Activated naive CD4-positive, alpha-beta T cell treated with Interleukin-2 at 50 U/mL for 16 hours (primary cell): ENCODE measurements around the gene MMP24OS.
"Not testable (repeated sequence)": the region's sequence is repeated elsewhere in the genome, so short reads cannot be mapped to it uniquely, and the experiment has no call there.

Experiments used
- DNase-seq: peaks from one replicate; pipeline ENCODE4 v3.0.0-alpha.2; 2020

MMP24OS gene

DNA sequence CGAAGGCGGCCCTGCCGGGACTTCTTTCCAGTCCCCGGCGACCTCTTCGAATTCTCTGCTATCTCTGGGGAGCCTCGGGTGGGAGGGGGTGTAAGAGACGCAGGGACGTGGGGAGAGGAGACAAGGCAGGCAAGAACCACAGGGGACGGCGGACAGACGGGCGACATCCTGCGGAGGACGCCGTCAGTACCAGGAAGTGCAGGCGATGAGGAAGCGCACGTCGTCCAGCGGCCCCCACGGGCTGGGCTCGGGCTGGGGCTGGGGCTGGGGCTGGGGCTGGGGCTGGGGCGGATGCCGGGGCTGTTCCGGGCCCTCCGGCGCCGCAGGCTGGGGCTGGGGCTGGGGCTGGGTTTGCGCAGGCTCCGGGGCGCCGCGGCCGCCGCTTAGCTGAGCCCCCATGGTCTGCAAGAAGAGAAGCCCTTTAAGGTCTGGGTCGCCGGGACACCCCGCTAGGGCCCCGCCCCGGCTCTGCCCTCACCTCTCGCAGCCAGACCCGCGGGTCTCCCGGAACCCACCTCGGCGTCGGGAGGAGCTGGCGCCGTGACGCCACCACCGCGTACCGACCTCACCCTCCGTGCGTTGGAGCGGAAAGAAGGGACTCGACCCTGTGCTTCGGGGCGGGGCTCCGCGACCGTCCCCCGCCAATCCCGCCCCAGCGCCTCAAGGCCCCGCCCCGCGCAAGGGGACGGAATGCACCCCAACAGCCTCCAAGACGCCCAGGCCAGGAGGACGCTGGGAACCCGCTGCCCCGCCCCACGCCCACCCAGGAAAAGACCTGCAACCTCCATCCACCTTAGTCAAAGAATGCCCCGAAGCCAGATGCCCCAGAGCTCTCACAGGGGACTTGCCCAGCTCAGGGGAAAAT lies at the start of gene MMP24OS:
MMP24OS (minus strand) TSS at position 592 of the 865 bp plus-strand sequence; CDS start at position 399, 193 bp downstream.
- DNase-seq = peak; percentile 87

DNA sequence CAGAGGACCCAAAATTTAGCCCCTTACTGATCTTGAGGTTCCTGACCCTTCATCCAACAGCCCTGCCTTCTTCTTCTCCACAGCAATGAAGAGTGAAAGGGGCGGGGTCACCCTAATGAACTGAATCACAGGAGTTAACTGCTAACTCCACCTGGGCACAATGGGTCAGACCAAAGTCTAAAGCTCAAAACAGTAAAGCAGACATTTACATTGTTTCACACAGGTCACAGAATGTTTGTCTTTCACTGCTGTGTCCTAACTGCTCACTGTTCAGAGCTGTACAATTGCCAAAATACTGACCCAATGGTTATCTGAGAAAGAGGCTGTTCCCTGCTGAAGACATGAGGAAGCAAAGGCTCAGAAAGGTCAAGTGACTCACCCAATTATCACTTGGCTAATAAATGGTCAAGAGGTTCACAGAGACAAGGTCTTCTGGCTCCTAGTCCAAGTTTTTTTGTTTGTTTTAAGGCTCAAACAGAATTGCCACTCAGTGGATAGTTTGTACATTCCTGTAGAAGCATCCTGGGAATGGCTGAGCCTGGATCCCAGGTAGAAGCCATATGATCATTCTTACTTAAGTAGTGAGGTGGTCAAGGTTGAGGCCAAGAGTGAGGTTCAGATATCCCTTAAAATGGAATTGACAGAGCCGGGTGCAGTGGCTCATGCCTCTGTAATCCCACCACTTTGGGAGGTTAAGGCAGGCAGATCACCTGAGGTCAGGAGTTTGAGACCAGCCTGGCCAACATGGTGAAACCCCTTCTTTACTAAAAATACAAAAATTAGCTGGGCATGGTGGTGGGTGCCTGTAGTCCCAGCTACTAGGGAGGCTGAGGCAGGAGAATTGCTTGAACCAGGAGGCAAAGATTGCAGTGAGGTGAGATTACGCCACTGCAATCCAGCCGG lies 49.4 kb upstream of the MMP24OS start:
- no peak for DNase-seq

DNA sequence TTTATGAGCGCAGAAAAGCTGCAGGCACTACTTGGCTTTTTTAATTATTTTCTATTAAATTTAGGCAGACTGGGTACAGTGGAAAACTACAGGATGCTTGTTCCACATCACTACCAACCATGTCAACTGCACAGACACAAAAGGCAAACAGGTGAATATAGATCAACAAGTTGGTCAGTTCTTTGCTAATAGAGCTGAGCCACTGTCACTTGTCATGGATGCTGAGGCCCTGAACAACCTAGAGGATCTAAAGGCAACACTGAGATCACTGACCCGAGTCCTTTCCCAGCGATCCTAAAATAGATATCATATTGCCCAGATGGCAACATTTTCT lies 48.8 kb upstream of the MMP24OS start:
- DNase-seq = no peak

DNA sequence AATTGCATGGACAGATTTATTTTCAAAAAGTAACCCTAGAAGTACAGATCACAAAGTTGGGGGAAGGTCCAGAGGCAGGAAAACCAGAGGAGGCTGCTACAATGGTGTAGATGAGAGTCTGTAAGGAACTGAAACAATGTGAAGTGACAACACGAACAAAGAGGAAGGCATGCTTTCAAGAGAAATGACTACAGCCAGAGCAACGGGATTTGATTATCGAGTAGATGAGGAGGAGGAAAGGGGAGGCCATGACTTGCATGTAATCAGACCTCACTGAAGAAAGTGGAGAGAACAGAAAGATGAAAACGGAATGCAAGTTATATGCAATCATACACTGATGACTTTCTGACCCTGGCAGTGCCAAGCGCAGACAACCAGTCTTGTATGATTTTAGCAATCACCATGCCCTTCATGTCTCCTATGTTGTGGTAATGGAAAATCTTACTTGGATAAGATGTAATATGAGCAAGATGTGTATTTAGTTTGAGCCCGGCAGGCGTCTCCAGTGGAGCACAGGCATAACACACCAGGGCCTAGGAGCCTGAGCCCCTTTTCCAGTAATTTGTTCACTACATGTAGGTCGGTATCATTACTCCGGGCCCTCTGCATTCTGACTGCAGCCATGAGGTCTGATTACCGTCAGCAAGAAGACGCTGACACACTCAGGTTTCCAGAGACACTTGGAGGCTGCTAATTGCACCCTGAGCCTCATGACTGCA lies 48.3 kb upstream of the MMP24OS start:
- DNase-seq = no peak

DNA sequence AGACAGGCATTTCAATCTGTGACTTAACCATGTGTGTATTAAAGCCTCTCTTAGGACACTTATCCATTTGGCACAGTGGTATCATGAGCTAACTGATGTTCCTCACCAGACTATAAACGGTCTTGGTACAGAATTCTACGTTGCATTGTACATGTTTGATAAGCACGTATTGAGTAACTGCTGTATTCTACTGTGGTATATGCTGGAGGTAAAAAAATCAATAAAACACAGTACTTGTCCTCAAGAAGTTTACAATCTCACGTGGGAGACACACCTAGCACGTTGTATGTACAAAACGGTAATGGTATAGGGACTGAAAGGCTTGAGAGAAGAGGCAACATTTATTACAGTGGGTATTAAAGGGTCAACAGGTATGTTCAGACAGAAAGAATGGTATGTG lies 47.5 kb upstream of the MMP24OS start:
- no peak for DNase-seq

DNA sequence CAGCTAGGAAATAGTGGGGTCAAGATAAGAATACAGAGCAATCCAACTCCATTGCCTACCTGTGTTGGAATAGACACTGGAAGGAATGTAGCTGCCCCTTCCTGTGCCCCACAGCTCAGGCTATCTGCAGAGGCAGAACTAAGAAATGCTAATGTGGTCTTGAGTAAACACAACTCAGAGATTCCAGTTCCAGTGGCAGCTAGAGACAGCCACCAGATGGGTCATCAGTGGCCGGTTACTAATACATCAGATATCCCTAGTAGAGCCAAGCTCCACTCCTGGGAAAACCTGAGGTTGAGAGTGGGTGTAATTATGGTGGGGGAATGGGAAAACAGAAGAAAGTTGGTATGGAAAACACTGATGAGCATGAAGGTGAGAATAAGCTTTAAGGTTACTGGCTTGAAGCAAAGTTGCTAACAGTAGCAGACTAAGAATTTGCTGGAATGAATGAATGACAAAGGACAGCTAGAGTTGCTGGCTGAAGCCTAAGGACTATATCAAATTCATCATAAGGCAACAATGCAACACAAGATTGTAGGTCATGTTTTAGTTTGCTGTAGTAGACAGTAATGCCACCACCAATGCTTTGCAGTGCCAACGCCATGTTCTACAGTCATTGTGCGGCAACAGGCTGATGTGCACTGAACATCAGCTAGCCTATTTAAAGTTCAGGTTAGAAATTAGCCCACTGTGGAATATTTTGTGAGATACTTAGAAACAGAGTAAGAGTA lies 42.6 kb upstream of the MMP24OS start:
- no peak for DNase-seq

DNA sequence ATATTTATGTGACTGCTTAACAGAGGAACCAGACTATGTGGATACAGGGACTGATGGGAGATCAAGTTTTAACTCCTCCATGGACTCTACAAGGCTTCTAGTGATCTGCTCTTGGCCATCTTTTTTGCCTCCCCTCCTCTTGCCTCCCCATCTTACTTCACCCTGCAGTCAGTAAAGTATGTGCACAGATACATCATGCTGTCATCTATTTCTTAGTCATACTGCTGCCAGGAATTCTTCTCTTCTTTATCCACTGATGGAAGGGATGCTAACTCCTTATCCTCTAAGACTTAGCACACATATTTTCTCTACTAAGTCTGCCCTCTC lies 41.9 kb upstream of the MMP24OS start:
- no peak for DNase-seq

DNA sequence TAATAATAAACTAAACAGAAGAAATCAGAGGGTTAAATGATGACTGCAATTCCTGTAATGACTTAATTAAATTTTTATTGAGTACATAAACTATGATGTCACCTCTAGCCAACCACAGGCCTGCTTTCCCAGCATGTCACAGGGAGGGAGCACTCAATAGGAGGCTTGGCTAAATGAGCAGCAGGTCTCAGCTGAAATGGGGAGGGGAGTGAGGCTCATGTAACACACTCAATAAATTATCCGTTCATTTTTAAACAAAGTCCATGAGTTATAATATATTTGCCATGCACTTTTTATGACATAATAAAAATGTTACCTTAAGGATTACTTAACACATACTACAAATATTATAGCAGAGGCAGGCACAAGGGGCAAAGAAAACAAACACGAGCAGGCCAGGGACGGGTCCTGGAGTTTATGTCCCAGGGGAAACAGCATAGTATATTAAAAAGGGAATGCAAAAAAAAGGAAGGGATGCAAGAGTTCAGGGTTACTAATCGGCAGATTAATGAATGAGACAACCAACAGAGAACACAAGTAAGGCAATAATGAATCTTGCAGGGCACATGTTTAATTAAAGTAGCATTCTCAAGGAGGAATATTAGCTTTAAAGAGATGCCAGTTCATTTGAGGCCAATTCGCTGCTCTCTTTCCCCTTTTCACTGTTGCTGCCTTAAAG lies 41.4 kb upstream of the MMP24OS start:
- DNase-seq = no peak

DNA sequence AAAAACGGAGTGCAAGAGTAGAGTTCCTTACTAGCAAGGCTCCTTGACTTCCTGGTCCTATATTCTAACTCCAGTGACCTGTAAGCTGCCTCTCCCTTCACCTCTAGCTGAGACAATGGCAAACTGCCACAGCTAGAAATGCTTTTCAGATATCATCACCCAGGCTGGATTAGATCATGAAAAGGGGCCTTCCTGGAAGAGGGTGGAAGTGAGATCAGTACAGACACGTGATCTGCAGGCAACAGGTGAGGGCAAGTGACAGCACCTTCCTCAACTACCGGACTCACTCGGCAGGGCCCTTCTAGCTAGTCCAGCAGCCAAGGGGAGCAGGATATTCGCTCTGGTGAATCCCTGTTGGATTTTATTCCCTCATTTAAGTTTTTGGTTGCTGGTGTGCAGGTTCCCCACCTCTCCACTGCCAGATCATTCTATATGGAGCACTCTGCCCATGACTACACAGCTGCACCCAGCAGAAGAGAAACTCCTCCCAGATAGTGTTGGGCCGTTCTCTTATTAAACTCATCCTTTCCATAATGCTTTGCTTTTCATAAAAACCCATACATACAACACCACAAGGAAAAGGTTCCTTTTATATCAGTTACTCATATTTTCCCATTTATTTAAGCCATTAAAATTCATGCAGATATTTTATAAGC lies 40.7 kb upstream of the MMP24OS start:
- DNase-seq = no peak

DNA sequence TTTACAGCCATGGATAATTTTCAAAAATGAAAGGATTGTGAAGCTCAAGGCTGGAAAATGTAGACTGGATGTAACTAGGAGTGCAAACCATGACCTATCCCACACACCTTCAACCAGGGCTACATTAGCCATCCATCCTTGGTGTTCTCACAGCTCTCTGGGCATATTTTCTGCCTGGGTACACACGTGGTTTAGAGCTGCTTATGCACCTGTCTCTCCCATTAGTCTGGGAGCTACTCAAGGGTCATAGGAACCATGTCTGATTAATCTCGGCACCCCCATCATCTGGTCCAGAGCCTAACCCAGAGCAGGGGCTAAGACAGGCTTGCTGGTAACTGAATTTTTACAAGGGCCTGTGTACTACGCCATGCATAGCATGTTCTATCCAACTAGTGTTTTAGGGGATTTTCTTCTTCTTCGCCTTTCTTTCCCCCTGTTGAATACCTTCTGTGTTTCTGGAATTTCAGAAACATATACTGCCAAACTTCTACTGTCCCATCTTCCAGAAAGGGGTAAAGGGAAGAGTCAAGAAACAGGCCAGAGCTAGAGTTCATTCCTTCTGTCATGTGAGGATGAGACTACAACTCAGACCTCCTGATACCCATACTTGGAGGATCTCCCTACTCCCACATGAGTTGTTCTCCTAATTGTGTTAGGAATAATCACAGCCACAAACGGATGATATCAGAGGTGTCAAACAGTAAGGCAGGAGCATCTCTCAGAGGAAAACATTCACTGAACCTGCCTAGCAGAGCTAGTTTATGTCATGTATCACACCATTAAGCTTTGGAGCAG lies 39.7 kb upstream of the MMP24OS start:
- DNase-seq = no peak

DNA sequence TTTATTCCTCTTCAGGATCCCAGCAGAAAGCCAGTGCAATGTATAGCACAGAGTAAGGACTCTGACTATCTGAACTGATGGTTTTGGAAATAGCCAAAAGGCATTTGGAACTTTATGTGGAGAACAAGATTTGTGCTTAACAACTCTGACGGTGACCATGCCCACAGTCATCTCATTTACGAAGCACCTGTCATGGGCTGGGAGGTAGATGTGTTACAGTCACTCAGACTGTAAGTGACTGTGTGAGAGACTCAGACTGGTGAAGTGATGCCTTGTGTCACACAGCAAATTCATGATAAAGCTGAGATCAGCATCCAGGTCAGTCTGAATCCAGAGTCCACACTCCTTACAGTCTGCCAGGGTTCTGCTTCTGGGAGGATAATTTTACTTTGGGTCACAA lies 38.2 kb upstream of the MMP24OS start:
- DNase-seq = no peak

DNA sequence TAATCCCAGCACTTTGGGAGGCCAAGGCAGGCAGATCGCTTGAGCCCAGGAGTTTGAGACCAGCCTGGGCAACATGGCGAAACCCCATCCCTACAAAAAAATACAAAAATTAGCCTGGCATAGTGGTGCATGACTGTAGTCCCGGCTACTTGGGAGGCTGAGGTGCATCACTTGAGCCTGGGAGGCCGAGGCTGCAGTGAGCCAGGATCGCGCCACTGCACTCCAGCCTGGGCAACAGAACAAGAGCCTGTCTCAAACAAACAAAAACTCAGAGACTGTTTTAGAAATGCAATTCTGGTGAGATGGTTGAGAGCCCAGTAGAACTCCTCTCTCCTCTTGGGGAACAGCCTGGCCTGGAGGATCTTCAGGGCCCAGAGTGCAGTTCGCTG lies 37.7 kb upstream of the MMP24OS start:
- not testable (repeated sequence) for DNase-seq

DNA sequence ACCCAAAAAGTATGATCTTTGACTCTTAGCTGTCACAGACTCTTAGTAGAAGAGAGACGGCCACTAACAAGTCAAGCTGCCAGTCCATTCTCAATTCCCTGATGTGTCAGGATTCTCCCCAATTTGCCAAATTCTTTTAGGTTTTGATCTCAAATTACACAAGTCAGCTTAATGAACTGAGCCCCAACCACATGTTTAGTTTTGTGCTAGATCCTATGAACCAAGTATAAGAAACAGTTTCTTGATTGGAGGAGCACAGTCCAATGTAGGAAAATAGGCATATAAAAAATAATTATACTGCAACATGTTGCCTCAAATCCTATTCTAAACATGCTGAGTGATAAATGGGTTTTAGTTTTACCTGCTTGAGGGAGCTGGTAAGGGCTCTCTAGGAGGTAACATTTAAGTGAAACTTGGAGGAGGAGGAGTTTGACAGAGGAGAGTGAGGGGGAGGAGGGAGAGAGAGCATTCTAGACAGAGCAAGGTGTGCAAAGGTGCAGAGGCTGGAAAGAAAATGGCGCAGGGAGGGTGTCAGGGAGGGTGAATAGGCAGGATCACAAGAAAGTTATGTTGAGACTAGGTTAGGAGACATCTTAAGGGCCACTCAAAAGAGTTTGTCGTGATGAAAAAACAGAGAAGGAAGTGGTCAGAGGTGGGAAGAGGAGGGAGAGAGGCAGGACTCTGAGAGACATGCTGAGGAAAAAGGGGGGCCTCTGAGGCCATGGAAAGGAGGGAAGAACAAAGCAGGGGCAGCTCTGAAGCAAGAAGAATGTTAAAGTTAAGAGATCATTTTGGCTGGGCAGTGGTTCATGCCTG lies 37.1 kb upstream of the MMP24OS start:
- DNase-seq = no peak

DNA sequence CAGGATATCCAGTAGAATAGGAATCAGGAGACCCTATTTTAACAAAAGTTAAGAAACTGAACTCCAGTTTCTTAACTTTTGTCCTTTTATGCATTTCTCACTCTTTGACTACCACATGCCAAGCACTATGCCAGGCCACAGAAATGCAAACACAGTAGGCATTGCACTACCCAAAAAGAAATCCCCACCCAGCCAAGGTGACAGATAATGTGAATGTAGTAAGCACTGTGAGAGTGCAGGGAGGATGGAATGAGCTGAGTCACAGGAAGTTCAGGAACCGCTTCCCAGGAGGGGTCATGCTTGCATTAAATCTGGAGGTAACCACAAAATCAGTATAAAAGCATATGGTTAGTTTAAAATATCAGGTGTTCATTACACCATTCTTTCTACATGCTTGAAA lies 34.4 kb upstream of the MMP24OS start:
- DNase-seq = no peak

DNA sequence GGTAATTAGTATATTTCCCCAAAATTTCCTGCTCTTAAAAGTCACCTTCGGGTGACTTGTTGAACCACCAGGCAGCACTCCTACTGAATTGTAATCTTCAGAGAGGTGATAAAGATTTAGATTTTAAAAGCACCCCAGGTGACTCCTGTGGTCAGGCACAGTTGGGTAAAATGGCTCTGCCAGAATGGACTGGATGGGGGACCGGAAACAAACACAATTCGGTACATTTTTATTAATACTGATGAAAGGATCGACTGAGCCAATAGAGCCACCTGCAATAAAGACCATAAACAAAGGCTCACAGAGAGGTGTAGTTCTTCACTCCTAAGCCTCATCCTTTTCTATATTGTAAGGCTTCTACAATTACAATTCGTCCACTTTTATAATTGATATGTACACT lies 33.9 kb upstream of the MMP24OS start:
- no peak for DNase-seq

DNA sequence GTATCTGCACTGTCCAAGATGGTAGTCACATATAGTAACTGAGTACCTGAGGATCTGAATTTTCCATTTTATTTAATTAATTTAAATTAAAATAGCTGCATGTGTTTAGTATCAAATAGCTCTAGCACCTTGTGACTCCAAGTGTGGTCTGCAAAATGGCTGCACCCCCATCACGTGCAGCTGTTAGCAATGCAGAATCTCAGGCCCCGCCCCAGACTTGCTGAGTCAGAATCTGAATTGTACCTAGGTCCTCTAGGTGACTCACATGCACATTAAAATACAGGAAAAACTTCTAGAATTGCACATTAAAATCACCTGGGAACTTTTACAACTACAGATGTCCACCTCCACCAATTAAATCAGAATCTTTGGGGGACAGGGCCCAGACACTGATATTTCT lies 33.5 kb upstream of the MMP24OS start:
- DNase-seq = peak; percentile 75

DNA sequence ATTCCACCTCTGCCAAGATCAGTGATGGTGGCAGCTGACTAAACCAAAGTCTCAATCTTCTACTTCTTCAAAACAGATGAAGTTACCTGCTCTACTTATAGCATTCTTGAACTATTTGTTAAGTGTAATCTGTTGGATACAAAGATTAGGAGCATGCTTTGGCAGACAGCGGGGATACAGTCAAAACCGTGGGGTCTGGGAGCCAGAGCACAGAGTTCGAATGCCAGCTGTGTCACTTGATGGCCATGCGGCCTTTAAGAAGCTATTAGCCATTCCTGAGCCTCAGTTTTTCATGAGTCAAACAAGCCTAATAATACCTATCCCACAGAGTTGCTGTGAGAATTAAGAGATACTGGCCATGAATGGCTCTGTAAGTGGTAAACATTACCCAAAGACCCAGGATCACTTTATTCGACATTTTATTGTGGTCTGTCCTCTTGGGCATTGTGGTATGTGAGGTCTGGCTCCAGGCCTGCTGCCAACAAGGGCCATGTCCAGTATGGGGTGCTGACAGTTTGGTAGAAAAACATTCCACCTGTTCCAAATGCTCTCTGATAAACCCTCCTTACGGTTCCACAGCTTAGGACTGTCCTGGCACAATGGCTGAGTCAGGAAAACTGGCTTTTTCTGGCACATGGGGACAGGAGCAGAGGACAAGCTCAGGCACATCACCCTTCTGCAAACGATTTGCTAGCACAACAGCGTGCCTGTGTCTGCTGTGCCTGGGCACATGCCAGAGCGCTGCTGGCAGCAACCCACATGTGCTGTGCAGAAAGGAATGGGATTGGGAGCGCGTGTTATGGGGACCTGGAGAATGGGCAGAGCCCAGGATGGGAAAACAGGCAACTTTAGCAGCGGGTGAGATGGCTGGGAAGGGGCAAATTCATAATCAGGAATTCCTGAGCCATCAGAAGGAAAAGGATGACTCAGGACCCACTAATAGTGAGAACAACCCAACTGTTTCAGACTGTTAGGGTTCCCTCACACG lies 30.0 kb upstream of the MMP24OS start:
- DNase-seq = no peak

DNA sequence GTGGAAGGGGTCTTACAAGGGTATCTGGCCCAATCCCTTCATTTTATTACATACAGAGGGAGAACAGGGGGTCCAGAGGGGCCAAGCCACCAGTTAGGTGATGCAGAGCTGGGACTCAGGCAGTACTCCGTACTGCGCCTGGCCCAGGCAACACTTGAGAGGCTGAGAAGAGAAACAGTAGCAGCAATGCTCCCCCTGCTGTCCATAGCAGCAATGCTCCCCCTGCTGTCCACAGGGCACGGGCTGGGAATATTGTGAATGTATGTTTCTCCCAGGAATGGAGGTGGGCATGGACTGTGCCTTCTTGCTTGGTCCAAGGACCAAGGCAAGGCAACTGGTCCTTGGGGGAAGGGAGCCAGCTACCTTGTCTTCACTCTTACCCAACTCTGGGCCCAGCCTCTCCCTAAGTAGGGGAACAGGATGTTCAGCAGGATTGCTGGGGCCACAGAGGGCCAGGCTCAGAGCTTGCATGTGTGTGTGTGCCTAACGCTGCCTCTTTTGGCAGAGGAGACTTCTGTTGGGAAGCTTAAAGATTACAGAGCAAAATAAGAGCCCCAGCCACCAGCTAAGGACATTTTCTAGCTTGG lies 29.1 kb upstream of the MMP24OS start:
- DNase-seq = peak; percentile 30
